Thoracic aorta (tissue), 2 donors: ENCODE results near the gene SPEF1. TPM values are rescaled to one million over a fixed set of nuclear protein-coding genes. Genes with fewer than 3 reads are reported as not detected.
A peak's percentile ranks its signal among the peaks of the same experiment; 100 is the strongest.

Source experiments
- ATAC-seq: fragments of 150-250 bp; one replicate; pipeline ENCODE4 v1.8.0; 2017; ENCODE audit warnings: low read depth; ENCODE audit not compliant: insufficient number of reproducible peaks, low FRiP score
- DNase-seq: peaks from one replicate; pipeline ENCODE4 v3.0.0-alpha.2; 2020; ENCODE audit warnings: low spot score
- H3K27ac ChIP-seq, 2 donors: fragments of 200-600 bp; sonication (generic); 1 replicate in 1 of 2; 2 replicates in 1 of 2; pipeline ENCODE4 v1.5.1; 2016; ENCODE audit warnings: mild to moderate bottlenecking in 2 of 2, moderate library complexity in 2 of 2
- H3K27me3 ChIP-seq: fragments of 200-600 bp; sonication (generic); replicated peaks from 2 replicates; pipeline ENCODE4 v1.6.0; 2016; ENCODE audit warnings: mild to moderate bottlenecking; ENCODE audit not compliant: insufficient read depth
- H3K36me3 ChIP-seq: fragments of 200-600 bp; sonication (generic); one replicate; pipeline ENCODE4 v1.5.1; 2016
- H3K4me1 ChIP-seq, 2 donors: fragments of 200-600 bp; sonication (generic); 1 replicate in 1 of 2; 2 replicates in 1 of 2; pipeline versions ENCODE4 v1.5.1 to v1.6.0; 2016; ENCODE audit warnings: low read depth in 2 of 2, mild to moderate bottlenecking in 1 of 2; ENCODE audit not compliant: control insufficient read depth in 1 of 2
- H3K4me3 ChIP-seq: fragments of 200-600 bp; sonication (generic); 2 replicates; pipeline ENCODE4 v1.5.1; 2016; ENCODE audit warnings: mild to moderate bottlenecking
- H3K9me3 ChIP-seq: fragments of 200-600 bp; sonication (generic); 2 replicates; pipeline ENCODE4 v1.5.1; 2016
- total RNA-seq, 2 donors: library from RNA; depleted of rRNA; stranded (reverse); fragments of >200 nt; gene quantifications; one replicate each; pipeline versions ENCODE4 v1.1.0 to v1.2.3, GENCODE V29; 2016
- TF ChIP-seq, protein P1 (sequence below): fragments of 200-600 bp; sonication (generic); IDR thresholded peaks from one replicate; pipeline ENCODE4 v1.5.1; 2019; ENCODE audit warnings: antibody characterized with exemption

SPEF1 gene
- total RNA-seq, 2 donors from 2014 or later, result 0.27 TPM; not detected in 1

DNA sequence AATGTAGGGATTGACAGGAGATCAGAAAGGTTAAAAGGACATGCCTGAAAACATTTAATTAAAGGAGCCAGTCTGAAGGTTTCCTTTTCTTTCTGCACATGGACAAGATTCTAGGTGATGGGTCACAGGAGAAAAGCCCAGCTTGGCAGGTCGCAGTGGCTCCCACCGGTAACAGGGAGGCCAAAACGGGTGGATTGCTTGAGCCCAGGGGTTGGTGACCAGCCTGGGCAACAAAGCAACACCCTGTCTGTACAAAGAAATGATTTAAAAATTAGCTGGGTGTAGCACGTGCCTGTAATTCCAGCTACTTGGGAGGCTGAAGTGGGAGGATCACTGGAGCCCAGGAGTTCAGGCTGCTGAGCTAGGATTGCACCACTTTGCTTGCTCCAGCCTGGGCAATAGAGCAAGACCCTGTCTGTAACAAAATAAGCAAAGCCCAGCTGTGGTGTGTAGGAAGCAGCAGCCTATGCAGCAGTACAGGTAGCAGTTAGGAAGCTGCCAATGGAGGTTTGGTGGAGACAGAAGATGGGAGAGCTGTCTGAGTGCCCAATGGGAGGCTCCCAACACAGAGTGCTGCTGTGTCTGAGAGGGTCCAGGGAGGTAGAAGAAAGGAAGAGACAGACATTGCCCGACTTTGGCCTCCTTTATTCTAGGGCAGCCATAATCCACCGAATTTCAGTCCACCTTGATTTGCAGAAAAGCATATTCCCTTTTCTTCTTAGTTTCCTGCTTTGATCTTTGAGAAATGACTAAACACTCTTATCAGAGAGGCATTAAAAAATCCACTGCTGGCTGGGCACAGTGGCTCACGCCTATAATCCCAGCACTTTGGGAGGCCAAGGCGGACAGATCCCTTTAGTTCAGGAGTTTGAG is 32.0 kb upstream of the SPEF1 start:
- H3K4me1 ChIP-seq, result peaks cover 12 to 50% of the 10 kb centered on the region in 2 donors
- peak overlapping the region; percentile 41 to 58 for H3K27ac ChIP-seq
- no peaks in the 10 kb centered on the region for H3K9me3 ChIP-seq
- no peak overlapping the region for H3K4me3 ChIP-seq
- ATAC-seq (no peak), DNase-seq (no peak)
- H3K36me3 ChIP-seq, result no peaks in the 10 kb centered on the region
- no peaks in the 10 kb centered on the region for H3K27me3 ChIP-seq
- TF ChIP-seq, protein P1, sequence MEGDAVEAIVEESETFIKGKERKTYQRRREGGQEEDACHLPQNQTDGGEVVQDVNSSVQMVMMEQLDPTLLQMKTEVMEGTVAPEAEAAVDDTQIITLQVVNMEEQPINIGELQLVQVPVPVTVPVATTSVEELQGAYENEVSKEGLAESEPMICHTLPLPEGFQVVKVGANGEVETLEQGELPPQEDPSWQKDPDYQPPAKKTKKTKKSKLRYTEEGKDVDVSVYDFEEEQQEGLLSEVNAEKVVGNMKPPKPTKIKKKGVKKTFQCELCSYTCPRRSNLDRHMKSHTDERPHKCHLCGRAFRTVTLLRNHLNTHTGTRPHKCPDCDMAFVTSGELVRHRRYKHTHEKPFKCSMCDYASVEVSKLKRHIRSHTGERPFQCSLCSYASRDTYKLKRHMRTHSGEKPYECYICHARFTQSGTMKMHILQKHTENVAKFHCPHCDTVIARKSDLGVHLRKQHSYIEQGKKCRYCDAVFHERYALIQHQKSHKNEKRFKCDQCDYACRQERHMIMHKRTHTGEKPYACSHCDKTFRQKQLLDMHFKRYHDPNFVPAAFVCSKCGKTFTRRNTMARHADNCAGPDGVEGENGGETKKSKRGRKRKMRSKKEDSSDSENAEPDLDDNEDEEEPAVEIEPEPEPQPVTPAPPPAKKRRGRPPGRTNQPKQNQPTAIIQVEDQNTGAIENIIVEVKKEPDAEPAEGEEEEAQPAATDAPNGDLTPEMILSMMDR, result no peak

DNA sequence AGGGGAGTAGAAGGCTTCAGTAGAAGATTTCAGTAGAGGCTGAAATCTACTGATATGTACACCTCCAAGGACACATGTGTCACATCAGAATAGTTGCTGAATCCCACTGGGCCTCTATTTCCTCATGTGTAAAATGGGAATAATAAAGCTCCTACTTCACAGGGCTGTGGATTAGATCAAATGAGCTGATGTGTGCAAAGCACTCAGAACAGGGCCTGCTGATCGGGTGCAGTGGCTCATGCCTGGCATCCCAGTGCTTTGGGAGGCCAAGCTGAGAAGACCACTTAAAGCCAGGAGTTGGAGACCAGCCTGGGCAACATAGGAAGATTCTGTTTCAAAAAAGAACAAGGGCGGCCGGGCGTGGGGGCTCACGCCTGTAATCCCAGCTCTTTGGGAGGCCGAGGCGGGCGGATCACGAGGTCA is 31.0 kb upstream of the SPEF1 start:
- Histone ChIP-seq H3K36me3 (no peaks in the 10 kb centered on the region), H3K4me3 (no peak overlapping the region), H3K27ac (peak overlapping the region; percentile 84 to 94), H3K9me3 (no peaks in the 10 kb centered on the region), H3K27me3 (no peaks in the 10 kb centered on the region), H3K4me1 (peaks cover 19 to 57% of the 10 kb centered on the region in 2 donors)
- TF ChIP-seq, protein P1, result no peak
- DNase-seq, result no peak
- ATAC-seq, result no peak

DNA sequence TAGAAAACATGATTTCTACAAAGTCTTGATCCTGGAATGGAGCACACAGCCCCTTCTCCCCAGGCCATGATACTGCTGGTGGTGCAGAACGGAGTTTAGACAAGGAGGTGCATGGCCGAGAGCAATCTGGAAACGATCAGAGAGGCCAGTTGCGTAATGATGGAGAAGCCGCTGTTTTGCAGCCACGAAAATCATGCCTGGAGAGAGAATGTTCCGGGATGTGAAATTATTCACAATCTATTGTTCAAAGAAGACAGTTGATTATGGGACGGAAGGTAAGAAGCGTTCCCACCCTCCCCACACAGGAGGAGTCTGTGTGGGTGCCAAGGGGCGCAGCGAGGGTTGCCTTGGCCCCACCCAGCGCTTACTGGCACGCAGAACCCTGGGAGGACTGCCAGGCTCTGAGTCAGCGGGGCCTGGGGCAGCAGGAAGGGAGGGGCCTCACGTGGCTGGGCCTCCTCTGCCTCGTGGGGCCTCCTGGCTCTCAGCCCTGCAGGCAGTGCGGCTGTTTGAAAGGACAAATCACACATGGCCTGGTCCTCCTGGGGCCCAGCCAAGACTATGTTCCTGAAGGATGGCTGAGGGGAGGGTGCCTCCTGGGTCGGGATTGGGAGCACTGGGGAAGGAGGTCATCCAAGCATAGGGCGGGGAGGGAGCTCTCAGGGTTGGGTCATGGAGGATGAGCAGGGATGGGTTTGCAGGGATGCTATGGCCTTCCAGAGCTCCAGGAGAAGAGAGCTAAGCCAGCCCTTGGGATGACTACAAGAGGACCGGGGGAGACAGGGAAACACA is 30.4 kb upstream of the SPEF1 start:
- Histone ChIP-seq H3K4me3 (peak overlapping the region; percentile 67), H3K36me3 (no peaks in the 10 kb centered on the region), H3K4me1 (peaks cover 25 to 63% of the 10 kb centered on the region in 2 donors), H3K9me3 (no peaks in the 10 kb centered on the region), H3K27ac (peak overlapping the region; percentile 84 to 94), H3K27me3 (no peaks in the 10 kb centered on the region)
- peak; percentile 92 for DNase-seq
- TF ChIP-seq, protein P1, result no peak
- ATAC-seq, result peak; percentile 81

DNA sequence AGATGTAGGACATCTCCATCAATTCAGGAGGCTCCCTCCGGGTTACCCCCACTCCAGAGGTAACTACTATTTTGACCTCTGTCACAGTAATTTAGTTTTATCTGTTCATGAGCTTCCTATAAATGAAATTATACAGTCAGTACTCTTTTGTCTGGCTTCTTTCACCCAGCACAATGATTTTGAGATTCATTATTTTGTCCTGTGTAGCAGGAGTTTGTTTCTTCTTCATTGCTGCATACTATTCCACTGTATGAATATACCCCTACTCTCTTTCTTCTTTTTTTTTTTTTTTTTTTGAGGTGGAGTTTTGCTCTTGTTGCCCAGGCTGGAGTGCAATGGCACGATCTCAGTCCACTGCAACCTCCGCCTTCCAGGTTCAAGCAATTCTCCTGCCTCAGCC is 27.3 kb upstream of the SPEF1 start:
- H3K27ac ChIP-seq, result peak overlapping the region; percentile 94 to 97
- H3K4me1 ChIP-seq, result peaks cover 34 to 76% of the 10 kb centered on the region in 2 donors
- ATAC-seq (no peak), DNase-seq (no peak)
- H3K36me3 ChIP-seq, result peaks cover 9% of the 10 kb centered on the region
- H3K4me3 ChIP-seq, result peak overlapping the region; percentile 48
- H3K27me3 ChIP-seq, result no peaks in the 10 kb centered on the region
- TF ChIP-seq, protein P1, result no peak
- H3K9me3 ChIP-seq, result no peaks in the 10 kb centered on the region

DNA sequence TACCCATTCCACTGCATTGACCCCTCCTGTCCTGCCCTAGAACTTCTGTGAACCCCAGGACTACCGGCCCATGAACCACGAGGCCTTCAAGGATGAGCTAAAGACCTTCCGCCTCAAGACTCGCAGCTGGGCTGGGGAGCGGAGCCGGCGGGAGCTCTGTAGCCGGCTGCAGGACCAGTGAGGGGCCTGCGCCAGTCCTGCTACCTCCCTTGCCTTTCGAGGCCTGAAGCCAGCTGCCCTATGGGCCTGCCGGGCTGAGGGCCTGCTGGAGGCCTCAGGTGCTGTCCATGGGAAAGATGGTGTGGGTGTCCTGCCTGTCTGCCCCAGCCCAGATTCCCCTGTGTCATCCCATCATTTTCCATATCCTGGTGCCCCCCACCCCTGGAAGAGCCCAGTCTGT is 23.5 kb upstream of the SPEF1 start:
- Histone ChIP-seq H3K4me3 (no peak overlapping the region), H3K36me3 (peaks cover 45% of the 10 kb centered on the region), H3K9me3 (no peaks in the 10 kb centered on the region), H3K4me1 (peaks cover 26 to 44% of the 10 kb centered on the region in 2 donors), H3K27ac (no peak overlapping the region), H3K27me3 (no peaks in the 10 kb centered on the region)
- TF ChIP-seq, protein P1, result no peak
- DNase-seq (no peak), ATAC-seq (no peak)
